Dedifferentiated amniotic fluid mesenchymal stem cell (primary cell): ENCODE data around the gene RCOR2.
A peak's percentile ranks its signal among the peaks of the same experiment; 100 is the strongest.
"Not testable (repeated sequence)": the region's sequence is repeated elsewhere in the genome, so short reads cannot be mapped to it uniquely, and the experiment has no call there.

Experiments used
- DNase-seq: peaks from one replicate; pipeline ENCODE4 v3.0.0-alpha.2; 2016; ENCODE audit errors: extremely low spot score

RCOR2 gene

GRCh38 chr11:63877658-63878241 lies 39.2 kb downstream of the RCOR2 start:
- no peak for DNase-seq

GRCh38 chr11:63876616-63877015 lies 40.3 kb downstream of the RCOR2 start:
- DNase-seq, result no peak

GRCh38 chr11:63875506-63876065 lies 41.4 kb downstream of the RCOR2 start:
- no peak for DNase-seq

GRCh38 chr11:63874511-63874910 lies 42.5 kb downstream of the RCOR2 start:
- no peak for DNase-seq

GRCh38 chr11:63873311-63873710 lies 43.7 kb downstream of the RCOR2 start:
- DNase-seq, result no peak

- DNase-seq, result no peak
Measured at GRCh38 chr11:63872800-63873197, 44.2 kb downstream of the RCOR2 start.

- peak; percentile 74 for DNase-seq
Measured at GRCh38 chr11:63871962-63872799, 44.8 kb downstream of the RCOR2 start.

GRCh38 chr11:63870351-63871140 lies 46.4 kb downstream of the RCOR2 start:
- DNase-seq, result no peak

GRCh38 chr11:63869683-63870082 lies 47.3 kb downstream of the RCOR2 start:
- DNase-seq, result no peak

- DNase-seq, result no peak
Measured at GRCh38 chr11:63869171-63869591, 47.8 kb downstream of the RCOR2 start.

GRCh38 chr11:63868399-63869064 lies 48.4 kb downstream of the RCOR2 start:
- DNase-seq, result no peak

- DNase-seq, result no peak
Measured at GRCh38 chr11:63867511-63867910, 49.5 kb downstream of the RCOR2 start.

GRCh38 chr11:63866211-63866610 lies 50.8 kb downstream of the RCOR2 start:
- no peak for DNase-seq

- DNase-seq, result not testable (repeated sequence)
Measured at GRCh38 chr11:63863620-63864019, 53.3 kb downstream of the RCOR2 start.

- DNase-seq, result no peak
Measured at GRCh38 chr11:63862923-63863322, 54.0 kb downstream of the RCOR2 start.
